ENCODE data around the gene TMC5.
"Not testable (repeated sequence)": the region's sequence is repeated elsewhere in the genome, so short reads cannot be mapped to it uniquely, and the experiment has no call there.

The TMC5 gene

DNA sequence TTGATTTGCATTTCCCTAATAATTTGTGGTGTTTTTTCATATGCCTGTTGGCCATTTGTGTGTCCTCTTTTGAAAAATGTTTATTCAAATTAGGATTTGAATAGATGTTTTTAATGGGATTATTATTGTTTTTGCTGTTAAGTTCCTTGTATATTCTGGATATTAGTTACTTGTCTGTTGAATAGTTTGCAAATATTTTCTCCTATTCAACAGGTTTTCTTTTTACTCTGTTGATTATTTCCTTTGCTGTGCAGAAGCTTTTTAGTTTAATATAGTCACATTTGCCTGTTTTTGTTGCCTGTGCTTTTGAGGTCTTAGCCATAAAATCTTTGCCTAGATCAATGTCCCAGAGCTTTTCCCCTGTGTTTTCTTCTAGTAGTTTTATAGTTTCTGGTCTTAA lies 94.6 kb downstream of the TMC5 start:
- DNase-seq, result no peak

DNA sequence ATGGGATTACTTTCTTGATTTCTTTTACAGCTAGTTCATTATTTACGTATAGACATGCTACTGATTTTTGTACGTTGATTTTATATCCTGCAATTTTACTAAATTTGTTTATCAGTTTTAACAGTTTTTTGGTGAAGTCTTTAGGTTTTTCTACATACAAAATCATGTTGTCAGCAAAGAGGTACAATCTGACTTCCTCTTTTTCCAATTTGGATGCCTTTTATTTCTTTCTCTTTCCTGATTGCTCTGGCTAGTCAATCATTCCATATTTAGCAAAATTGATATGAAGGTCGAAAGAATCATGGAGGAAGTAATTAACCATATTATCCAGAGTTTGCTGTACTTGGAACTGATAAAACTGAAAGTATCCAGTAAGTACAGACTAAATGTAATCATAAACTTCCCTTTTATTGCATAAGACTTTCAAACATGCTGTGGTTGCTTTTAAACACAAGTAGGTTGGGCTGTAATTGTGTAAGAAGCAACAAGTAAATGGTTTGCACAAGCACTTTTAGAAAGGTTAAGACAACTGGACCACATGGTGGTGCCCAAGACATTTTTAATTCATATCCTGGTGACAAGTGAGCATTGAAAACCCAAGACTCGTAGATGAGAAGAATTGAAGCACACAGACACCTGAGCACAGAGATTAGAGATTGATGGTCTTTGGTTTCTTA lies 95.8 kb downstream of the TMC5 start:
- peak; percentile 78 to 84 for DNase-seq

DNA sequence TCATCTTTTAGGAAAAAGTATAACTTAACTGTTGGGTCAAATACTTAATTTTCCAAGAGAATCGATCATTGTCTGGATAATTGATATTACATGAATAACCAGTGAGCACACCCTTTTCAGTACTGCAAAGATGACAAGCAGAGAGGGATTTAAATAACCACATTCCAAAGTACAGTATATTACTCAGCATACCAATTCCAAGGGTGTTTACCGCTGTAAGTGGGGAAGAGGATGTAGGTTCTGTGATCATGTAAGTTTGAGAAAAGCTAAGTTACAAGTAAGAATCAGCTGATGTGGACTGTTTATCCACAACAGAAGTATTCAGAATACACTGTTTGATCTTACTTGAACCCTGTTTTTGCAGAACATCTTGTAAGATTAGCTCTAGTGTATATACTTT lies 98.1 kb downstream of the TMC5 start:
- no peak for DNase-seq

DNA sequence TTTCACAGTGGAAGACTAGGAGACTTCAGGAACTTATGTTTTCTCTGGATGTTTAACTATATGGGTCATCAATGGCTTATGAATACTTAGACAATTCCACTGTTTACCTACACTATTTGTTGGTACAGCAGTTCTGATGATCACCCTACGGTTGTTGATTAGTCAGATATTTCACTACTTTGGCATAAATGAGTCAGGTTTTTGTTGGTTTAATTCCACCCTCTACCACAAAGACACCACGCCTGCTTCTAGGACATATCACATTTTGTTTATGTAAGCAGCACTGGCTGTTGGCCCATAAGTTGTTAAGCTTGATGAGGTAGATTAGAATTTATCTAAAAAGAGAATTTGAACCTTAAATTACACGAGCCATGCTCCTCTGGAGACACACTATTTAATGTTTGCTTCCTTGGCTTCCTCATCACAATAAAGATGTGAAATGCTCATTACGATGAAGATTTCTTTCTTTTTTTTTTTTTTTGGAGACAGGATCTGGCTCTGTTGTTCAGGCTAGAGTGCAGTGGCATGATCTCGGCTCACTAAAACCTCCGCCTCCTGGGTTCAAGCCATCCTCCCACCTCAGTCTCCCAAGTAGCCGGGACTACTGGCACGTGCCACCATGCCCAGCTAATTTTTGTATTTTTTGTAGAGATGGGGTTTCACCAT lies 99.9 kb downstream of the TMC5 start:
- no peak for DNase-seq

DNA sequence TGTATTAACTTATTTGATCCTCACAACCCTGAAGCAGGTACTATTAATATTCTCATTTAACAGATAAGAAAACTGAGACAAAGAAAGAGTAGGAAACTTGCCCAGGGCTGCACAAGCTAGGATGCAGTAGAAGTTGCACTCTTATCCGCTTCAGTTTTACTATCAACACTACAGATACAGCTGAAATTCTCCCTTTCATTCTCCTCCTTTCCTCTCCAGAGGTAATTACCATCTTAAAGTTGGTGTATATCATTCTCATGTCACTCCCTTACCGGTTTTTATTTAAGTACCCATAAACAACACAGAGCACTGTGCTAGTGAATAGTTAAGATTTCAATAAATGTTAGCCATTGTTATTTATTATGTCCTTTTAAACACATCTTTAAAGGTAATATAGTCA lies 100.7 kb downstream of the TMC5 start:
- DNase-seq, result no peak

DNA sequence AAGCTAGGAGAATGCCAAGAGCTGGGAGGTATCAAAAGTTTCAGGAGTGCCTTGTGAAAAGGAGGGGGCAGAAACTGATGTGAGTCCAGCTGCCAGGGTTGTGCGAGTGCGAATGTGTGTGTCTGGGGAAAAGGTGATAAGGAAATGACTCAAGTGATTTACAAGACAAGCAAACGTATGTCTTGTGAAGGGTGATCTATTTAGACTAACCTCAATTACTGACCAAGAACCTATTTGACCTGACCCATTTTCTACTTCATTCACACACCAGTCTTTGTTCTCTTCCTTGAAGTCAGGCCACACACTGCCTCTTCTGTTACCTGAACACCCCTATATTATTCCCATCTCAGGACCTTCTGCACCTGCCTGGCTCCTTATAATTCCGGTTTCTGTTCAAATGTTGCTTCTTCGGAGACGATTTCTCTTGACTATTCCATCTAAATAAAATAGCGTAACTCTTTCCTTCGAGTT lies 103.2 kb downstream of the TMC5 start:
- no peak for DNase-seq

DNA sequence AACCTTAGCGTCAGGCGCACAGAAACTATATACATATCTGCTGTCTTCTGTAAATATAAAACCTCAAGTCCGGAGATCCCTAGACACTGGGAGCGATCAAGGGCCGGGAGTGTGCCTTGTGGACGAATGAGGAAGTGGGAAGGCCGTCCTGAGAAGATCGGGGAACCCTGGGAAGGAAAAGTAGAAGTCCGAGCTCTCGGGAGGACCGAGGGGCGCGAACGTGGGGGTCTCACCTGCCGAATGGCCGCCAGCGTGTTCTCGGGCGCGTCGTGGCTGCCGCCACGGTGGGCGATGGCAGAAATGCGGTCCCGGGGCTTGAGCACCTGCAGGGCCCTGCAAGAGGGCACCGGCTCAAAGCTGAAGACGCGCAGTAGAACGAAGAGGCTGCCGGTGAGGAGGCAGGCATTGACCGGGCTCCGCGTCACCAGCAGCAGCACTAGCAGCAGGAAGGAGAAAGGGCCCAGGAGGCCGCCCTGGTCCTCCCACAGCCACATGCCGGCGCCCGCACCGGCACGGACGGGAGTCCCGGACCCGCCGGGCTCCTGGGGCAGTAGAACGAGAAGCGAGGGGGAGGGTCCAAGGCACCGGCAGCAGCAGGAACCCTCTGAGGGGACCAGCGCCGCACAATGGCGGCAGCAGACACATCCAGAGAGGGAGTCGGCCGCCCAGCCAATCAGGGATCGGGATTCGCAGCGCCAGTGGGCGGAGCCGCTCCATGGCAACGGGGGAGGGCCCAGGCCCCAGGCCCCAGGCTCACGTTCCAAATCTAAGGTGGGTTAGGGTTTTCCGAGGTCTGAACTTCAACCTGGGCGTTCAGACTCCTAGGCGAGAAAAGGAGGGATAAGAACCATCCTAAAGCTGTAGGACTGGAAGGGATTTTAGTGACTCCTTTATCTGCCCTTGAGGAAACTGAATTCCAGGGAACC lies 104.1 kb downstream of the TMC5 start, which contains the start of gene GDE1:
TSS of gene GDE1 (minus strand) at position 628 of the 926 bp plus-strand sequence. CDS start at position 494, 134 bp downstream.
- peak; percentile 64 to 76 for DNase-seq

DNA sequence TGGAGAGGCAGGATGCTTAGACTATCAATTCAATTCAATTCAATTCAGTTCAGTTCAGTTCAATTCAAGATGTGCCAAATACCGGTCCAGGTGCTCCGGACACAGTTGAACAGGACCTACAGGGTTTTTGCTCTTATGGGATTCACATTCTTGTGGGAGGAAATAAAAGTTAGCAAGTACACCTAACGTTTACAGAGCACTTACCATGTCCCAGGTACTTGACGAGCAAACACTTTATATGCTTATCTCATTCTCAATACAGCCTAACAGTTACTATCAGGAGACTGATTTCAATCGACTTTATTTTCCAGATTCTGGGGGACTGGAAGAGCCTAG lies 104.7 kb downstream of the TMC5 start:
- no peak for DNase-seq

DNA sequence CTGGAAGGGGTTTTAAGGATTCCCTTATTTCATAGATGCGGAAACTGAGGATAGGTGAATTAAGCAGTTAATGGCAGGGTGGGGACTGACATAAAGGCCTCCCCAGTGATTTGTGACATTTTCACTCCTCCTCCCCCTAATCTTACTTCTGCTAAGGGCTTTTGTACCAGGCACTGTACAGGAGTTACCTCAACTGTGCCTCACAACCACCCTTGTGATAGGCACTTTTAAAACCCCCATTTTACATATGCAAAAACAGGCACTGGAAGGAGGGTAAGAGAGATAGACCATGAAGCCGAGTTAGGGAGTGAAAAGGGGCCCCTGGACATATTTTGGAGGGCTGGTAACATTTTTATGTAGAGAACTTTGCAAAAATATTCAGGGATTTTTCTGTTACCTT lies 105.1 kb downstream of the TMC5 start:
- no peak for DNase-seq

DNA sequence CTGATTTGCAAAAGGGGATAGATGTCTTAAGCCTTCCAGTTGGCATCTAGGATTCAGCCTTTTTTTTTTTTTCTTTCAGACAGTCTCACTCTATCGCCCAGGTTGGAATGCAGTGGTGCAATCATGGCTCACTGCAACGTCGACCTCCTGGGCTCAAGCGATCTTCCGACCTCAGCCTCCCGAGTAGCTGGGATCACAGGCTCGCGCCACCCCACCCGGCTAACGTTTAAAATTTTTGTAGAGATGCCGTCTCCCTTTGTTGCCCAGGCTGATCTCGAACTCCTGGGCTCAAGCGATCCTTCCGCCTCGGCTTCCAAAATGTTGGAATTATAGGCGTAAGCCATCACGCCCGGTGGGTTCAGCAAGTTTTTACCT lies 105.5 kb downstream of the TMC5 start:
- no peak for DNase-seq

DNA sequence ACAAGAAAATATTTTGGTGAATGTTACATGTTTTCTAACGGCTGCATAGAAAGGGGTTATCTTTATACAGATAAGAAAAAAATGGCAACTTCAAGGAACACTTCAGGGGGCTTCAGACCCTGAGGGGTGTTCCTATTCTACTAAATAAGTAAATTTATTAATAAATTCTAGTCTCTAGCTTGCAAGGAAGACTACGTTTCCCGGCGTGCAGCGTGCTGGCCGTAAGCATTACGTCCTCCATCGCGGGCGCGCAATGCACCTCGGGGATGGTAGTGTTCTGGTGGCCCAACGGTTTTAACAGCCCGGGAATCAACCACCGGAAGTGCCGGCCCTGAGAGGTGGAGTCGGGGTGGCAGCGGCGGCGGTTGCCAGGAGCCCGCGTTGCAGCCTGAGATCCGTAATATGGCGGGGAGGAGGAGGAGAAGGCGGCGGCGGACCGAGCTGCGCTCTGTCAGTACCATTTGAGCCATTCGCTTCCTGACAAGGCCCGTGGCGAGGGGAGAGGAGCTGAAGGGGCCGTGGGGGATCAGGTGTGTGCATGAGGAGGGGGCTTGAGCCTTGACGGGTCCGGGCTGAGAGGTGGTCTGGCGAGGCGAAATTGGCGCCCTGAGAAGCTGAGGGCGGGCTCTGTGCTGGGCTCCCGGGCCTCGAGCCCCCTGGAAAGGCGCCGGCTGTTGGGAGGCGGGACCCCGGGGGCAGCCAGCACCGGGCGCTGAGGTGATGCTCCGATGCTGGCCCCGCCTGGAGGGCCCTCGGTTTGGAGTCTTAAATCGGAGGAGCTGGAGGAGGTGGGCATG lies 106.1 kb downstream of the TMC5 start, which contains the start of gene CCP110:
TSS of gene CCP110 (plus strand) at position 384 of the 797 bp plus-strand sequence. CDS start 3,940 bp downstream, outside the sequence.
- DNase-seq, result peak; percentile 90 to 94

DNA sequence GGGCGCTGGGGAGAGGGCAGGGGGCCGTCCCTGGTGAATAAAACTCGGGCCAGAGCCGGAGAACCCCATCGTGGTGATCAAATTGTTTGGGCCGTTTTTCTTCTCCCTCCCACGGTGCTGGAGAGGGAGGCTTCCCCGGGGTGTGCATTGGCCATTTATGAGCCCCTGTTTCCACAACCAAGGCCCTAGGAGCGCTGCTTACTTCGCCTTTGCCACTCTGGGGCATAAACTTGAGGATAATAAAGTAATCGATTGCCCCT lies 106.6 kb downstream of the TMC5 start:
- DNase-seq, result no peak

DNA sequence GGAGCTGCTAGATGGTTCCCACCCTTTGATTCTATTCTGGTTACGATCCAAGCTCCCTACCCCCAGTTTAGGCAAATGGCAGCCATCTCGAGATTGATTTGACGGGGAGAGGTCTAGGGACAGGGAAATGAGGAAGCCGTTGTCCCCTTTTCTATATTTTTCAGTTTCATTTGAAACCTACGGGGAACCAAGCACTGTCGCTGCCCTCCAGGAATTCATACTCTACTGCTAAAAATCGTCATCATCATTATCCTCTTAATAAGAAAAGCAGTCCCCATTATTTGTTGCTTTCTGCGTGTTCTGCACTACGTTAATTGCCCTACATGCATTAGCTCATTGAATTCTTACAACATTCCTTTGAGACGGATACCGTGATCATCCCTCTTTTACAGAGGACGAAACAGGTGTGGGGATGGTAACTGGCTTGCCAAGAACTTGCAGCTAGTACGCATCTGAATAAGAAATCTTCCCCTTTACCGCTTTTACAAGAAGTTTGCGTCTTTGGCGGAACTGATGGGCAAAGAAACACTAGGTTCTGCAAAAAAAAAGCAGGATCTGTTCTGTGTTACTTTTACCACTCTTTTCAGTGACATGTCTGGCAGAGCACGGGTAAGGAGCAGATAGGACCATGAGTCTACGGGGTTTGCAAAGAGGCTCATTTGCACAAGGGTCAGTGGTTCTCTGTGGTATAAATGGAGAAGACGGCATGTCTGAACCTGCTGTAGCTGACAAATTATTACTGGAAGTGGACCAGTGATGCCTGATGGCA lies 107.1 kb downstream of the TMC5 start:
- DNase-seq, result peak; percentile 31 to 58

DNA sequence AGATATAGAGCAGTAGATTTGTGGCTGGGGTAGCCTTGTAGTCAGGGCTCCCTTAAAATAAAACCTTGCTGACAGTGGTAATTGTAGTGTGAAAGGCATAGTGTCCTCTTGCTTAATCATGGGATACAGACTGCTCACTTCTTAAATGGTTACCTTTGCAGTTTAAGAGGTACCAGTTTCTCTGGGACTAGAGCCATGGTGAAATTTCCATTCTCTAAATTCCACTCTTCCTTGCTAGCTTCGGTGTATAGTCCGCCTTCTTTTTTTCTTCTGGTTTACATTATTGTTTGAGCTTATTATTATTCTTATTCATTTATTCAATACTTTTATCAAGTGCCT lies 107.7 kb downstream of the TMC5 start:
- DNase-seq, result no peak

DNA sequence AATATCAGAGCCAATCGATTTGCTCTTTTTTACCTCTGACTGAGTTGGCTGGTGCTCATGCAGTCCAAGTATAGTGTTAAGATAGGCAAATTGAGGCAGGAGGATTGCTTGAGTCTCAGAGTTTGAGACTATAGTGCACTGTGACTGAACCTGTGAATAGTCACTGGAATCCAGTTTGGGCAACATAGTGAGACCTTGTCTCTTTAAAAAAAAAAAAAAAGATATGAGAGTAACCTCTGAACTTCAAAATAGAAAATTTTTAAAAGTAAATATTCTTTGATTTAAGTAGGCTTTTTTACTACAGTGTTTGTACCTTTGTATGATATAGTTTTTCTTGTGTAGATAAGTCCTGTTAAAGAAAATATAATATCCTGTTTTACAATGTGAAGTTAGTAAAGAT lies 109.5 kb downstream of the TMC5 start:
- DNase-seq, result no peak

DNA sequence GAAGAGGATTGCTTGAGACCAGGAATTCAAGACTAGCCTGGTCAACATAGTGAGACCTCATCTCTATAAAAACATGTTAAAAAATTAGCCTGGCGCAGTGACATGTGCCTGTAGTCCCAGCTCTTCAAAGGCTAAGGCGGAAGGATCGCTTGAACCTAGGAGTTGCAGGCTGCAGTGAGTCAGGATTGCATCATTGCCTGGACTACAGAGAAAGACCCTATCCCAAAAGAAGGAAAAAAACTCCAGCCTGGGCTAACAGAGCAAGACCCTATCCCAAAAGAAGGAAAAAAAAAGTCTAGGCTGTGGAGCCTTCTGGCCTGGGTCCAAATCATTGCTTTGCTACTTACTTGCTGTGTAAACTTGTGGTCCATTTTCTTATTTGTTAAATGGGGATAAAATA lies 111.0 kb downstream of the TMC5 start:
- DNase-seq, result no peak

DNA sequence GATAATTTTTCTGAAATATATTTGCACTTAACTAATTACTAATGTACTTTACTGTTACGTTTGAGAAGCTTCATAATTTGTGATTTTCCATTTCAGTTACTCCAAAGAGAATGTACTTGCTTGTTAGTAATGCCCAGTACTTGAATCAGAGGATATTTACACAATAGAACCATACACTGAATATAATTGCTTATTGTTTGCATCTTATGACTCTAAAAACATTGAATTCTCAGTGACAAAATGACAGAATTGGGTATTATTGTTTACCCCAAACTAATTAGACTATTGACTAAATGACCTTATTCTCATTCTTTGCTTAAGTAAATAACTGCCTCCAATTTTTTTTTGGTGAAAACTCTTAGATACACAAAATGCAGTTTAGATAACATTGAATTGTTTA lies 114.9 kb downstream of the TMC5 start:
- DNase-seq, result no peak

DNA sequence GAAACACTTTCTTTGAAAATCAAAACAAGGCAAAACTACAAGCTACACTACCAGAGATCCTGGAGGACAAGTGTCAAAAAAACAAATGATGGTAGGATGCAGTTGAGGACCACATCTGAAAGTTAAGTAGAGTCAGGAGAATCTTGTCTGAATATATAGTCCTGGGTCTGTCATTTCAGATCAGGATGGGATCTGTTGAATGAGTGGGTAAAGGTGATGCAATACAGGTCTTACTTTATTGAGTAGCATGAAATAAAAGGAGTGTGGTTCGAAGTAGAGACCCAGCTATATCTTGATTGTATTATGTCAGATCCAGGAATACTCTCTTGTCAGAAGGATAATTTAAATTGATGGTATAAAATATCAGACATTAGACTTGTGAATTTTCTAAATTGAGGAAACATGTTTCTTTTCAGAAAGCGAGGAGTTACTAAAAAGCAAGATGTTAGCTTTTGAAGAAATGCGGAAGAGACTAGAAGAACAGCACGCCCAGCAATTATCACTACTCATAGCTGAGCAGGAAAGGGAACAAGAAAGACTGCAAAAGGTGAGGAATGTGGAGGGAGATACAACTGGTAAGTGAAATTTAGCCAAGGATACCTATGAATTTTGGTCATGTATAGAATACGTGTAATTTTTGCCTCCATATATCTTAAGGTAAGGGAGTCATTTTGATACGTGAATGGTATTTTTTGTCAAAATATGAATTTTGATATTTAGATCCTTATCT lies 122.7 kb downstream of the TMC5 start:
- no peak for DNase-seq

DNA sequence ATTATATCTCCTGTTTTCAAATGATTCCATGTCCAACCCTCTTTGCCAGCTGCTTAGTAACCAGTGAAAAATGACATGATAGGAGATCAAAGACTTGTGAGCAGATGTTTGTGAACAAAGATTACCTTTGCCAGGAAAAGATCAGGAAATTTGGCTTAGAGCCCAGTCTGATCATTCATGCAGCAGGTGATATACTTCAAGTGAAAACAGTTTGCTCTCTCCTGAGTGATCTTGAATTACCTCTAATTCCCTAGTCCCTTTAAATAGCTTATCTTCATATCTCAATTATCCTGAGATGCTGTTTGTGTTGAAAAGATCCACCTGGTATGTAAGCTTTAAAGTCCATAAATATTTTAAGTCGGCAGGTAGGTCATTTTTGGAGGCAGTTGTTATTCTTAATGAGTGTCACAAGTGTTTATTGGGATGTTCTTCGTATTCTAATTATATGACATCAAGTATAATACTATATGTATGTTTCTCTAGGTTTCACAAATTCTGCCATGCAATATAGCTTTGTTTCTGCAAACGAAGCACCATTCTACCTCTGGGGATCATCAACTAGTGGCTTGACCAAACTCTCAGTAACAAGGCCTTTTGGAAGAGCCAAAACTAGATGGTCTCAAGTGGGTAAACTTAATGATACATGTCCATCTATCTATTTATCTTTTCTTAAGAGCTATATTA lies 124.6 kb downstream of the TMC5 start:
- DNase-seq, result no peak

DNA sequence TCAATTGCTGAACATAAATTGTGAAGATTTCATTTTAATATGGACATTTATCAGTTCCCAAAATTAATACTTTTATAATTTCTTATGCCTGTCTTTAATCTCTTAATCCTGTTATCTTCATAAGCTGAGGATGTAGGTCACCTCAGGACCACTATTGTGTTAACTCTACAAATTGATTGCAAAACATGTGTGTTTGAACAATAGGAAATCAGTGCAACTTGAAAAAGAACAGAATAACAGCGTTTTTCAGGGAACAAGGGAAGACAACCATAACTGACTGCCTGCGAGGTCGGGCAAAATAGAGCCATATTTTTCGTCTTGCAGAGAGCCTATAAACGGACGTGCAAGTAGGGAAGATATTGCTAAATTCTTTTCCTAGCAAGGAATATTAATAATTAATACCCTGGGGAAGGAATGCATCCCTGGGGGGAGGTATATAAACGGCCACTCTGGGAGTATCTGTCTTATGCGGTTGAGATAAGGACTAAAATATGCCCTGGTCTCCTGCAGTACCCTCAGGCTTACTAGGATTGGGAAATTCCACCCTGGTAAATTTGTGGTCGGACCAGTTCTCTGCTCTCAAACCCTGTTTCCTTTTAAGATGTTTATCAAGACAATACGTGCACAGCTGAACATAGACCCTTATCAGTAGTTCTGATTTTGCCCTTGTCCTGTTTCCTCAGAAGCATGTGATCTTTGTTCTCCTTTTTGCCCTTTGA lies 125.8 kb downstream of the TMC5 start:
- DNase-seq, result not testable (repeated sequence)

Data from AML-193 (cell line).